BLaER1 (cell line): ENCODE data around the gene FOXD2.

Experiments used
- H3K27ac ChIP-seq: shearing (Covaris generic); formaldehyde crosslinking; 2 replicates; pipeline ENCODE4 v1.8.1; 2022
- H3K27me3 ChIP-seq: shearing (Covaris generic); formaldehyde crosslinking; 2 replicates; pipeline ENCODE4 v1.8.1; 2022
- H3K36me3 ChIP-seq: shearing (Covaris generic); formaldehyde crosslinking; 2 replicates; pipeline ENCODE4 v1.8.1; 2022
- H3K4me1 ChIP-seq: shearing (Covaris generic); formaldehyde crosslinking; 2 replicates; pipeline ENCODE4 v1.8.1; 2022
- H3K4me2 ChIP-seq: shearing (Covaris generic); formaldehyde crosslinking; 2 replicates; pipeline ENCODE4 v1.8.1; 2022
- H3K4me3 ChIP-seq: shearing (Covaris generic); formaldehyde crosslinking; 2 replicates; pipeline ENCODE4 v1.8.1; 2022
- H3K9ac ChIP-seq: shearing (Covaris generic); formaldehyde crosslinking; 2 replicates; pipeline ENCODE4 v1.8.1; 2022
- H3K9me3 ChIP-seq: shearing (Covaris generic); formaldehyde crosslinking; 2 replicates; pipeline ENCODE4 v1.8.1; 2022
- H4K20me1 ChIP-seq: shearing (Covaris generic); formaldehyde crosslinking; 2 replicates; pipeline ENCODE4 v1.8.1; 2022
- Cebpa-rat ChIP-seq: shearing (Covaris generic); IDR thresholded peaks from 2 replicates; pipeline ENCODE4 v1.8.1; 2022

FOXD2 gene

GRCh38 chr1:47432071-47433036 is 5.5 kb upstream of the FOXD2 start:
- Histone ChIP-seq H4K20me1 (peaks cover 77% of the 10 kb centered on the region), H3K9ac (no peak overlapping the region), H3K4me1 (peaks cover 29% of the 10 kb centered on the region), H3K36me3 (peaks cover 14% of the 10 kb centered on the region), H3K4me3 (no peak overlapping the region), H3K27ac (no peak overlapping the region), H3K9me3 (no peaks in the 10 kb centered on the region), H3K27me3 (peaks cover 60% of the 10 kb centered on the region), H3K4me2 (peak overlapping the region; percentile 50)
- no peak for TF ChIP-seq Cebpa-rat

GRCh38 chr1:47433037-47433421 is 4.8 kb upstream of the FOXD2 start:
- Histone ChIP-seq H3K36me3 (peaks cover 14% of the 10 kb centered on the region), H3K27me3 (peaks cover 62% of the 10 kb centered on the region), H3K4me2 (peak overlapping the region; percentile 50), H3K27ac (no peak overlapping the region), H3K9me3 (no peaks in the 10 kb centered on the region), H4K20me1 (peaks cover 77% of the 10 kb centered on the region), H3K9ac (no peak overlapping the region), H3K4me1 (peaks cover 29% of the 10 kb centered on the region), H3K4me3 (no peak overlapping the region)
- no peak for TF ChIP-seq Cebpa-rat

- Histone ChIP-seq H3K36me3 (peaks cover 14% of the 10 kb centered on the region), H3K27ac (no peak overlapping the region), H3K4me3 (no peak overlapping the region), H3K4me2 (no peak overlapping the region), H3K9ac (no peak overlapping the region), H3K9me3 (no peaks in the 10 kb centered on the region), H3K27me3 (peaks cover 67% of the 10 kb centered on the region), H4K20me1 (peaks cover 75% of the 10 kb centered on the region), H3K4me1 (peaks cover 33% of the 10 kb centered on the region)
- TF ChIP-seq Cebpa-rat = no peak
Observed at GRCh38 chr1:47433477-47434050, 4.3 kb upstream of the FOXD2 start.

- no peak overlapping the region for H3K27ac ChIP-seq
- H3K4me1 ChIP-seq = peaks cover 39% of the 10 kb centered on the region
- peaks cover 74% of the 10 kb centered on the region for H3K27me3 ChIP-seq
- no peak overlapping the region for H3K9ac ChIP-seq
- H3K9me3 ChIP-seq = no peaks in the 10 kb centered on the region
- H3K36me3 ChIP-seq = peaks cover 14% of the 10 kb centered on the region
- no peak for TF ChIP-seq Cebpa-rat
- peaks cover 77% of the 10 kb centered on the region for H4K20me1 ChIP-seq
- no peak overlapping the region for H3K4me2 ChIP-seq
- H3K4me3 ChIP-seq = no peak overlapping the region
Observed at GRCh38 chr1:47434051-47434842, 3.6 kb upstream of the FOXD2 start.

- H3K4me3 ChIP-seq = peak overlapping the region; percentile 80; the same call in 1 of the 2 replicates
- no peak overlapping the region for H3K9ac ChIP-seq
- TF ChIP-seq Cebpa-rat = no peak
- H3K27ac ChIP-seq = no peak overlapping the region
- peaks cover 14% of the 10 kb centered on the region for H3K36me3 ChIP-seq
- peaks cover 89% of the 10 kb centered on the region for H3K27me3 ChIP-seq
- H4K20me1 ChIP-seq = peaks cover 80% of the 10 kb centered on the region
- H3K4me2 ChIP-seq = peak overlapping the region; percentile 96
- H3K9me3 ChIP-seq = no peaks in the 10 kb centered on the region
- H3K4me1 ChIP-seq = peaks cover 44% of the 10 kb centered on the region
Observed at GRCh38 chr1:47435506-47436303, 2.1 kb upstream of the FOXD2 start.

GRCh38 chr1:47436304-47436978 is 1.4 kb upstream of the FOXD2 start:
- Histone ChIP-seq H3K27ac (peak overlapping the region; percentile 61; the same call in 1 of the 2 replicates), H3K9me3 (no peaks in the 10 kb centered on the region), H4K20me1 (peaks cover 80% of the 10 kb centered on the region), H3K4me2 (peak overlapping the region; percentile 96), H3K36me3 (peaks cover 14% of the 10 kb centered on the region), H3K27me3 (peaks cover 94% of the 10 kb centered on the region), H3K4me1 (peaks cover 44% of the 10 kb centered on the region), H3K4me3 (peak overlapping the region; percentile 80), H3K9ac (peak overlapping the region; percentile 70)
- TF ChIP-seq Cebpa-rat = peak; percentile 15; the same call in 1 of the 2 replicates

- H3K27me3 ChIP-seq = peaks cover 94% of the 10 kb centered on the region
- H3K9ac ChIP-seq = peak overlapping the region; percentile 70
- H3K27ac ChIP-seq = peak overlapping the region; percentile 61; the same call in 1 of the 2 replicates
- peaks cover 44% of the 10 kb centered on the region for H3K4me1 ChIP-seq
- peaks cover 80% of the 10 kb centered on the region for H4K20me1 ChIP-seq
- no peaks in the 10 kb centered on the region for H3K9me3 ChIP-seq
- H3K4me3 ChIP-seq = peak overlapping the region; percentile 80
- no peak; the same call in 1 of the 2 replicates for TF ChIP-seq Cebpa-rat
- peaks cover 14% of the 10 kb centered on the region for H3K36me3 ChIP-seq
- peak overlapping the region; percentile 96 for H3K4me2 ChIP-seq
Observed at GRCh38 chr1:47436979-47437446, 831 bp upstream of the FOXD2 start.
